GM18873 (cell line): ENCODE results near the gene GSTA3.
"Not testable (repeated sequence)": the region's sequence is repeated elsewhere in the genome, so short reads cannot be mapped to it uniquely, and the experiment has no call there.

Source experiments
- ATAC-seq: cut with Tn5 transposase; IDR thresholded peaks from one replicate; pipeline ENCODE4 v1.9.1; 2021; ENCODE audit warnings: mild to moderate bottlenecking, moderate library complexity, moderate number of reproducible peaks; ENCODE audit not compliant: unreplicated experiment, low FRiP score

Gene GSTA3

GRCh38 chr6:52909531-52909930 lies at the start of gene GSTA3:
Gene GSTA3 (minus strand): TSS chr6:52909698. CDS start chr6:52905834, 3,864 bp downstream.
- no peak for ATAC-seq

GRCh38 chr6:52958546-52959255 lies 49.2 kb upstream of the GSTA3 start:
- ATAC-seq, result no peak

- ATAC-seq, result no peak
Observed at GRCh38 chr6:52955871-52956270, 46.4 kb upstream of the GSTA3 start.

GRCh38 chr6:52953911-52954839 lies 44.7 kb upstream of the GSTA3 start:
- no peak for ATAC-seq

GRCh38 chr6:52946306-52946705 lies 36.8 kb upstream of the GSTA3 start:
- no peak for ATAC-seq

GRCh38 chr6:52942821-52943220 lies 33.3 kb upstream of the GSTA3 start:
- not testable (repeated sequence) for ATAC-seq

- no peak for ATAC-seq
Observed at GRCh38 chr6:52942221-52942620, 32.7 kb upstream of the GSTA3 start.

GRCh38 chr6:52937908-52938307 lies 28.4 kb upstream of the GSTA3 start:
- ATAC-seq, result no peak

GRCh38 chr6:52933778-52934177 lies 24.3 kb upstream of the GSTA3 start:
- ATAC-seq, result no peak

- ATAC-seq, result no peak
Observed at GRCh38 chr6:52931351-52931750, 21.9 kb upstream of the GSTA3 start.

- ATAC-seq, result no peak
Observed at GRCh38 chr6:52929321-52930164, 20.0 kb upstream of the GSTA3 start.

GRCh38 chr6:52927451-52927850 lies 18.0 kb upstream of the GSTA3 start:
- no peak for ATAC-seq

- no peak for ATAC-seq
Observed at GRCh38 chr6:52925919-52926792, 16.7 kb upstream of the GSTA3 start.

- ATAC-seq, result no peak
Observed at GRCh38 chr6:52925042-52925441, 15.5 kb upstream of the GSTA3 start.

- ATAC-seq, result not testable (repeated sequence)
Observed at GRCh38 chr6:52923689-52924088, 14.2 kb upstream of the GSTA3 start.

- ATAC-seq, result no peak
Observed at GRCh38 chr6:52922161-52922560, 12.7 kb upstream of the GSTA3 start.

GRCh38 chr6:52921743-52922142 lies 12.2 kb upstream of the GSTA3 start:
- ATAC-seq, result no peak

- ATAC-seq, result not testable (repeated sequence)
Observed at GRCh38 chr6:52919511-52919910, 10.0 kb upstream of the GSTA3 start.

GRCh38 chr6:52918771-52919170 lies 9.3 kb upstream of the GSTA3 start:
- ATAC-seq, result not testable (repeated sequence)
